Gastrocnemius medialis (tissue), 4 donors: Measurements from ENCODE around the gene CCL2. TPM values are rescaled to one million over a fixed set of nuclear protein-coding genes. Genes with fewer than 3 reads are reported as not detected.

Experiments used
- ATAC-seq, 2 donors: fragments of 150-250 bp; one replicate each; pipeline ENCODE4 v1.9.1; 2016
- DNase-seq, 2 donors: peaks; one replicate each; pipeline ENCODE4 v3.0.0-alpha.2; 2019
- H3K27ac ChIP-seq, 4 donors: fragments of 200-600 bp; sonication (generic); 1 replicate in 1 of 4; 2 replicates in 3 of 4; pipeline ENCODE4 v1.5.1; 2016 to 2018; ENCODE audit warnings: mild to moderate bottlenecking in 2 of 4, moderate library complexity in 1 of 4
- H3K27me3 ChIP-seq, 3 donors: fragments of 200-600 bp; sonication (generic) in 2 of 3; 1 replicate in 1 of 3; 2 replicates in 2 of 3; pipeline versions ENCODE4 v1.5.1 to v1.6.0; 2016 to 2019; ENCODE audit warnings: mild to moderate bottlenecking in 1 of 3, moderate library complexity in 1 of 3
- H3K36me3 ChIP-seq, 2 donors: fragments of 200-600 bp; sonication (generic) in 1 of 2; one replicate each; pipeline ENCODE4 v1.5.1; 2017 to 2018
- H3K4me1 ChIP-seq, 2 donors: fragments of 200-600 bp; sonication (generic) in 1 of 2; one replicate each; pipeline ENCODE4 v1.5.1; 2016 to 2017; ENCODE audit warnings: mild to moderate bottlenecking in 2 of 2
- H3K4me3 ChIP-seq, 4 donors: fragments of 200-600 bp; sonication (generic) in 3 of 4; 1 replicate in 1 of 4; 2 replicates in 3 of 4; pipeline ENCODE4 v1.5.1; 2016 to 2019; ENCODE audit warnings: mild to moderate bottlenecking in 2 of 4
- H3K9me3 ChIP-seq, 3 donors: fragments of 200-600 bp; sonication (generic) in 2 of 3; 1 replicate in 1 of 3; 2 replicates in 2 of 3; pipeline ENCODE4 v1.5.1; 2016 to 2019
- POLR2A ChIP-seq, 2 donors: fragments of 450-650 bp; IDR thresholded peaks; one replicate each; pipeline ENCODE4 v1.6.1; 2017; ENCODE audit warnings: antibody characterized with exemption in 2 of 2, mild to moderate bottlenecking in 2 of 2, moderate library complexity in 2 of 2
- in situ Hi-C, 4 donors: fragments of 200-750 bp; cut with MboI; loops; one replicate each; pipeline versions ENCODE4 v1.15.0 to v1.8.0; 2017; ENCODE audit warnings: low sequenced_read_pairs in 4 of 4
- intact Hi-C: fragments of 100-400 bp; cut with DNase I; formaldehyde crosslinking; loops from one replicate; pipeline ENCODE4 v1.15.1; 2023; ENCODE audit warnings: low total_unique reads
- total RNA-seq, 4 donors: library from RNA; depleted of rRNA; stranded (reverse); fragments of >200 nt; gene quantifications; one replicate each; pipeline versions ENCODE4 v1.1.0 to v1.2.3, GENCODE V29; 2016
- TF ChIP-seq, protein P1 (sequence below), 5 experiments: fragments of 450-650 bp in 3 of 5; fragments of 200-600 bp in 2 of 5; sonication (generic) in 2 of 5; IDR thresholded peaks in 4 of 5; conservative IDR thresholded peaks in 1 of 5; 1 replicate in 4 of 5; 2 replicates in 1 of 5; pipeline ENCODE4 v1.5.1; 2016 to 2019; ENCODE audit warnings: antibody characterized with exemption in 5 of 5, mild to moderate bottlenecking in 3 of 5, moderate library complexity in 3 of 5

CCL2 gene
- total RNA-seq, 4 donors from 2014 or later, result 1.1 to 5.8 (median 4.1) TPM

DNA sequence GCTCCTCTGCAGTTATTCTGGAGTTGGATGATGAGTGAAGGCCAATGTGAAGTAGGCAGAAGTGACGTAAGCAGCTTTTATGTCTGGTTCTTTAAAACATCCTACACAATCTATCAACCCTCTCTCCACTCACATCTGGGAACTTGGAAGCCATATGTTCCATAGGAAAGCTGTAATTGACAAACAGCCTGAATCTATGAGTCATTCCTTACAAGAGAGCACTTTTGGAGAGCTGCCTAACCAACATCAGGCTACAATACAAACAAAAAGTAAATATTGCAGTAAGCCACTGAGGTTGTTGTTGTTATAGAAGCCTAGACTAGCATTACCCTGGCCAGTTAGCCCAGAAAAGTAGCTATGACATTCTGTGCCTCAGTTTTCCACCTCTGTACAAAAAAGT lies 20.8 kb downstream of the CCL2 start:
- in situ Hi-C loops, result no loop called here
- no peaks in the 10 kb centered on the region for H3K36me3 ChIP-seq
- no peaks in the 10 kb centered on the region for H3K9me3 ChIP-seq
- no peak for ATAC-seq
- no peaks in the 10 kb centered on the region for H3K4me1 ChIP-seq
- DNase-seq, result no peak
- H3K27ac ChIP-seq, result no peak overlapping the region
- intact Hi-C loops, result no loop called here
- TF ChIP-seq POLR2A (IDR thresholded peaks at IDR 0.05), result no peak
- TF ChIP-seq, protein P1, sequence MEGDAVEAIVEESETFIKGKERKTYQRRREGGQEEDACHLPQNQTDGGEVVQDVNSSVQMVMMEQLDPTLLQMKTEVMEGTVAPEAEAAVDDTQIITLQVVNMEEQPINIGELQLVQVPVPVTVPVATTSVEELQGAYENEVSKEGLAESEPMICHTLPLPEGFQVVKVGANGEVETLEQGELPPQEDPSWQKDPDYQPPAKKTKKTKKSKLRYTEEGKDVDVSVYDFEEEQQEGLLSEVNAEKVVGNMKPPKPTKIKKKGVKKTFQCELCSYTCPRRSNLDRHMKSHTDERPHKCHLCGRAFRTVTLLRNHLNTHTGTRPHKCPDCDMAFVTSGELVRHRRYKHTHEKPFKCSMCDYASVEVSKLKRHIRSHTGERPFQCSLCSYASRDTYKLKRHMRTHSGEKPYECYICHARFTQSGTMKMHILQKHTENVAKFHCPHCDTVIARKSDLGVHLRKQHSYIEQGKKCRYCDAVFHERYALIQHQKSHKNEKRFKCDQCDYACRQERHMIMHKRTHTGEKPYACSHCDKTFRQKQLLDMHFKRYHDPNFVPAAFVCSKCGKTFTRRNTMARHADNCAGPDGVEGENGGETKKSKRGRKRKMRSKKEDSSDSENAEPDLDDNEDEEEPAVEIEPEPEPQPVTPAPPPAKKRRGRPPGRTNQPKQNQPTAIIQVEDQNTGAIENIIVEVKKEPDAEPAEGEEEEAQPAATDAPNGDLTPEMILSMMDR (IDR thresholded peaks at IDR 0.05 in 4 of 5, conservative IDR thresholded peaks at IDR 0.05 in 1 of 5), result no peak
- no peaks in the 10 kb centered on the region for H3K27me3 ChIP-seq
- H3K4me3 ChIP-seq, result no peak overlapping the region

DNA sequence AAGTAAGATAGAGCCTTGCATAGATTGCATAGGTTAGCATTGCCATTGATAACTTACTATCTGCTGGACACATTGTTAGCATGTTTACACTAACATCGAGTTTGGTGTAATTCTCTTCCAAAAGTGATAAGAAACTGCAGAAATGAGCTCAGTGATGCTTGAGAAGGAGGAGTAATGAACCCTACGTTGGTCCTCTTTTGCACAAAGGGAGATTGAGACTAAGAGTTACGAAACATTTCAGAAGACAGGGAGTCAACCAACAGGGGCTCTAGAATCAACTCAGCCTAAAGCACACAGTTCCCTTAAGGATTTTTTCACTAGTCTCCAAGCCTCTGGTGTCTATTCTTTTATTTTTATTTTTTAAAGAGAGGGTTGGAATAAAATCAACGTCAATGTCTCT lies 21.7 kb downstream of the CCL2 start:
- ATAC-seq (no peak), DNase-seq (no peak)
- Histone ChIP-seq H3K9me3 (no peaks in the 10 kb centered on the region), H3K4me3 (no peak overlapping the region), H3K27ac (no peak overlapping the region), H3K27me3 (no peaks in the 10 kb centered on the region), H3K36me3 (no peaks in the 10 kb centered on the region), H3K4me1 (no peaks in the 10 kb centered on the region)
- intact Hi-C loops, result no loop called here
- no peak for TF ChIP-seq POLR2A (IDR thresholded peaks at IDR 0.05)
- TF ChIP-seq, protein P1 (IDR thresholded peaks at IDR 0.05 in 4 of 5, conservative IDR thresholded peaks at IDR 0.05 in 1 of 5), result no peak
- in situ Hi-C loops, result no loop called here

DNA sequence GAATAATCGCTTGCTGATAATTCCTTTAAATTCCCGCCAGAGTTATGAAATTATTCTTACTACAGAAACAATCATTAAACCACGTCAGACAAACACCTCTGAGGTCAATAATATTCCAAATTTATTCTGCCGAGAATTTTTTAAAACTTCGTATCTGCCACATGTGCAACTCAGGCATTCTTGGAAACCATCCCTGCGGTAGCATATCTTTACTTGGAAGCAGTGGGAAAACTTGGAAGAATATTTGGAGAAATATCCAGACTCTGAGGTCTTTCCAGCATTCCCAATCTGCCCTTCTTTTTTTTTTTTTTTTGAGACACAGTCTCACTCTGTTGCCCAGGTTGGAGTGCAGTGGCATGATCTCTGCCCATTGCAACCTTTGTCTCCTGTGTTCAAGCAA lies 28.5 kb downstream of the CCL2 start:
- peaks cover 0 to 3% of the 10 kb centered on the region in 2 donors for H3K4me1 ChIP-seq
- in situ Hi-C loops, result no loop called here
- ATAC-seq (no peak), DNase-seq (no peak)
- H3K9me3 ChIP-seq, result no peaks in the 10 kb centered on the region
- no peak for TF ChIP-seq POLR2A (IDR thresholded peaks at IDR 0.05)
- TF ChIP-seq, protein P1 (IDR thresholded peaks at IDR 0.05 in 4 of 5, conservative IDR thresholded peaks at IDR 0.05 in 1 of 5), result no peak
- H3K4me3 ChIP-seq, result no peak overlapping the region
- no peak overlapping the region for H3K27ac ChIP-seq
- H3K36me3 ChIP-seq, result no peaks in the 10 kb centered on the region
- intact Hi-C loops, result no loop called here
- H3K27me3 ChIP-seq, result no peaks in the 10 kb centered on the region

DNA sequence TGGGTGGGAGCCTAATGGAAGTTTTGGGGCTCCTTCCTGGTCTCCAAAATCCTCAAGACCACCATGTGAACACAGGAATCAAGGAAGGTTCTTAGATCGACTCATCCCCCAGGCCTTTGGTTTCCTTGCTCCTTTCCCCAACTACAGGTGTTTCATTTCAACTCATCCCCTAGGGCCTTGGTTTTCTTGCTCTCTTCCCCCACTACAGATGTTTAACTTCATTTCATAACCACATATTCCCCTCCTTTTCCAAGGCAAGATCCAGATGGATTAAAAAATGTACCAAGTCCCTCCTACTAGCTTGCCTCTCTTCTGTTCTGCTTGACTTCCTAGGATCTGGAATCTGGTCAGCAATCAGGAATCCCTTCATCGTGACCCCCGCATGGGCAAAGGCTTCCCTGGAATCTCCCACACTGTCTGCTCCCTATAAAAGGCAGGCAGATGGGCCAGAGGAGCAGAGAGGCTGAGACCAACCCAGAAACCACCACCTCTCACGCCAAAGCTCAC lies 30.3 kb downstream of the CCL2 start, which contains the start of gene CCL11:
TSS of gene CCL11 (plus strand) at position 457 of the 507 bp plus-strand sequence. CDS start 67 bp downstream, outside the sequence.
- Histone ChIP-seq H3K27me3 (no peaks in the 10 kb centered on the region), H3K27ac (no peak within 1 kb of the TSS), H3K4me3 (no peak within 1 kb of the TSS), H3K4me1 (peaks cover 0 to 3% of the 10 kb centered on the region in 2 donors), H3K9me3 (no peaks in the 10 kb centered on the region), H3K36me3 (no peaks in the 10 kb centered on the region)
- in situ Hi-C loops (no loop called here), intact Hi-C loops (no loop called here)
- TF ChIP-seq POLR2A (IDR thresholded peaks at IDR 0.05), result no peak
- TF ChIP-seq, protein P1 (IDR thresholded peaks at IDR 0.05 in 4 of 5, conservative IDR thresholded peaks at IDR 0.05 in 1 of 5), result no peak
- no peak for ATAC-seq
- DNase-seq, result no peak

DNA sequence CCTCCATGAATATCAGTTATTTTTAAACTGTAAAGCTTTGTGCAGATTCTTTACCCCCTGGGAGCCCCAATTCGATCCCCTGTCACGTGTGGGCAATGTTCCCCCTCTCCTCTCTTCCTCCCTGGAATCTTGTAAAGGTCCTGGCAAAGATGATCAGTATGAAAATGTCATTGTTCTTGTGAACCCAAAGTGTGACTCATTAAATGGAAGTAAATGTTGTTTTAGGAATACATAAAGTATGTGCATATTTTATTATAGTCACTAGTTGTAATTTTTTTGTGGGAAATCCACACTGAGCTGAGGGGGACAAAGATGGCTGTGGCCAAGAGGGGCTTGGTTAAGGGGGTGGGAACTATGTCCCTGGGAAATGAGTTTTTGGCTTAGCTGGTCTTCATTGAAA lies 32.8 kb downstream of the CCL2 start:
- Histone ChIP-seq H3K4me1 (peaks cover 0 to 3% of the 10 kb centered on the region in 2 donors), H3K27me3 (no peaks in the 10 kb centered on the region), H3K27ac (no peak overlapping the region), H3K36me3 (no peaks in the 10 kb centered on the region), H3K9me3 (no peaks in the 10 kb centered on the region), H3K4me3 (no peak overlapping the region)
- ATAC-seq (no peak), DNase-seq (no peak)
- intact Hi-C loops, result no loop called here
- TF ChIP-seq POLR2A (IDR thresholded peaks at IDR 0.05), result no peak
- TF ChIP-seq, protein P1 (IDR thresholded peaks at IDR 0.05 in 4 of 5, conservative IDR thresholded peaks at IDR 0.05 in 1 of 5), result no peak
- in situ Hi-C loops, result no loop called here
